GM12875 (cell line): Measurements from ENCODE around the gene SMIM33.
"Not testable (repeated sequence)": the region's sequence is repeated elsewhere in the genome, so short reads cannot be mapped to it uniquely, and the experiment has no call there.

Experiments
- H3K4me3 ChIP-seq: one replicate; pipeline ENCODE4 v1.5.1; 2011; ENCODE audit warnings: low read depth, low read length, control low read depth
- TF ChIP-seq, protein P1 (sequence below): IDR thresholded peaks from 2 replicates; pipeline ENCODE4 v1.5.1; 2011; ENCODE audit warnings: low read depth, mild to moderate bottlenecking, control low read depth, inconsistent platforms, low read length, moderate library complexity, borderline replicate concordance; ENCODE audit not compliant: insufficient read depth

Gene SMIM33

DNA sequence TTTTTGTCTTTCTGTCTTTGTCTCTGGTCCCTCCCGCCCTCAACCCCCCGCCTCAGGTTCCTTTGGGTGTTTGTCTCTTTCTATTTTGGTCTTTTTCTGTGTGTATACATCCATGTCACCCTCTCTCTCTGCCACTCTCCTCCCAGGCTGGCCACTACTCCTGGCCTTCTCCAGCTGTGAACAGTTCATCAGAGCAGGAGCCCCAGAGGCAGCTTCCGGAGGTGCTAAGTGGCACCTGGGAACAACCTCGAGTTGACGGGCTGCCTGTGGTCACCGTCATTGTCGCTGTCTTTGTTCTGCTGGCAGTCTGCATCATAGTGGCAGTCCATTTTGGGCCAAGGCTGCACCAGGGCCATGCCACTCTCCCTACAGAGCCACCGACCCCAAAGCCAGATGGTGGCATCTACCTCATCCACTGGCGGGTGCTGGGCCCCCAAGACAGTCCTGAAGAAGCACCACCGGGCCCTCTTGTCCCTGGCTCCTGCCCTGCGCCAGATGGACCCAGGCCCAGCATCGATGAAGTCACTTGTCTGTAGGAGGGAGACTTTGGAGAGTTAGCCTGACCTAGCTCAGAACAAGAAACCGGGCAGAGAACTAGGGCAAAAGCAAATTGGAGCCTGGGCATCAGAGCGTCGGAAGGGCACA lies 1.7 kb downstream of the SMIM33 start:
- TF ChIP-seq, protein P1, sequence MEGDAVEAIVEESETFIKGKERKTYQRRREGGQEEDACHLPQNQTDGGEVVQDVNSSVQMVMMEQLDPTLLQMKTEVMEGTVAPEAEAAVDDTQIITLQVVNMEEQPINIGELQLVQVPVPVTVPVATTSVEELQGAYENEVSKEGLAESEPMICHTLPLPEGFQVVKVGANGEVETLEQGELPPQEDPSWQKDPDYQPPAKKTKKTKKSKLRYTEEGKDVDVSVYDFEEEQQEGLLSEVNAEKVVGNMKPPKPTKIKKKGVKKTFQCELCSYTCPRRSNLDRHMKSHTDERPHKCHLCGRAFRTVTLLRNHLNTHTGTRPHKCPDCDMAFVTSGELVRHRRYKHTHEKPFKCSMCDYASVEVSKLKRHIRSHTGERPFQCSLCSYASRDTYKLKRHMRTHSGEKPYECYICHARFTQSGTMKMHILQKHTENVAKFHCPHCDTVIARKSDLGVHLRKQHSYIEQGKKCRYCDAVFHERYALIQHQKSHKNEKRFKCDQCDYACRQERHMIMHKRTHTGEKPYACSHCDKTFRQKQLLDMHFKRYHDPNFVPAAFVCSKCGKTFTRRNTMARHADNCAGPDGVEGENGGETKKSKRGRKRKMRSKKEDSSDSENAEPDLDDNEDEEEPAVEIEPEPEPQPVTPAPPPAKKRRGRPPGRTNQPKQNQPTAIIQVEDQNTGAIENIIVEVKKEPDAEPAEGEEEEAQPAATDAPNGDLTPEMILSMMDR: no peak
- no peak overlapping the region for H3K4me3 ChIP-seq

DNA sequence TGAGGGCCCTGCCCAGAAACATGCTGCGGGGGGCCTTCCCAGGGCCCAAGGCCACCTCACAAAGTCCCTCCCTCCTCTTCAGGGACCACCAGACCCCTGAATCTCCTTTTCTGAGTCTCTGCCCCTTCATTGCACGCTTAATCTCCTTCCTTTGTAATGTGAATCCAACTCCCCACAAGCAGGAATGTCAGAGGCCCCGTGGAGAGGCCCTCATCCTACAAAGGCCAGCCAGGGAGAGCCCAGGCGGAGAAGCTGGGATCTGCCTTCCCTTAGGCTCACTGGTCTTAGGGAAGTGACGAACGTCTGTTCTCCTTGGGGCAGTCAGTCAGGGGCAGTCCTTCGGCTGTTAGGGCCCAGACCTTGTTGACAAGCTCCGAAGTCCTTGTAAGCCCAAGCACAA lies 2.3 kb downstream of the SMIM33 start:
- no peak overlapping the region for H3K4me3 ChIP-seq
- TF ChIP-seq, protein P1: no peak

DNA sequence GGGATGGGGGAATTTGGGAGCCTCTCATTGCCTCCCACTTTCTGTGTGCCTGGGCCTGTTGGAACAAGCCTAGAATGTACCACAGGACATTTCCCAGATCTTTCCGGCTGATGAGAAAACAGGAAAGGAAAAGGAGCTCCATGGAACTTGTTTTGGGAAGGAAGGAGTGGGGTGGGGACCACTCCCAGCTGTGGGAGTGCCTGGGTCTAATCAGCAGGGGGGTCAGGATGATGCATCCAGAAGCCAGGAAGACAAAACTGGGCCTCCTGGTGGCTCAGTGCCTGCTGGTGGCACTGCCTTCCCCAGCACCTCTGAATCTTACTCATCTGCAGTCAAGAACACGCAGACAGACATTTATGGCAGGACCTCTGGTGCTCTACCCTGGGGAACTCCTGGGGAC lies 2.8 kb downstream of the SMIM33 start:
- no peak overlapping the region for H3K4me3 ChIP-seq
- TF ChIP-seq, protein P1: no peak

DNA sequence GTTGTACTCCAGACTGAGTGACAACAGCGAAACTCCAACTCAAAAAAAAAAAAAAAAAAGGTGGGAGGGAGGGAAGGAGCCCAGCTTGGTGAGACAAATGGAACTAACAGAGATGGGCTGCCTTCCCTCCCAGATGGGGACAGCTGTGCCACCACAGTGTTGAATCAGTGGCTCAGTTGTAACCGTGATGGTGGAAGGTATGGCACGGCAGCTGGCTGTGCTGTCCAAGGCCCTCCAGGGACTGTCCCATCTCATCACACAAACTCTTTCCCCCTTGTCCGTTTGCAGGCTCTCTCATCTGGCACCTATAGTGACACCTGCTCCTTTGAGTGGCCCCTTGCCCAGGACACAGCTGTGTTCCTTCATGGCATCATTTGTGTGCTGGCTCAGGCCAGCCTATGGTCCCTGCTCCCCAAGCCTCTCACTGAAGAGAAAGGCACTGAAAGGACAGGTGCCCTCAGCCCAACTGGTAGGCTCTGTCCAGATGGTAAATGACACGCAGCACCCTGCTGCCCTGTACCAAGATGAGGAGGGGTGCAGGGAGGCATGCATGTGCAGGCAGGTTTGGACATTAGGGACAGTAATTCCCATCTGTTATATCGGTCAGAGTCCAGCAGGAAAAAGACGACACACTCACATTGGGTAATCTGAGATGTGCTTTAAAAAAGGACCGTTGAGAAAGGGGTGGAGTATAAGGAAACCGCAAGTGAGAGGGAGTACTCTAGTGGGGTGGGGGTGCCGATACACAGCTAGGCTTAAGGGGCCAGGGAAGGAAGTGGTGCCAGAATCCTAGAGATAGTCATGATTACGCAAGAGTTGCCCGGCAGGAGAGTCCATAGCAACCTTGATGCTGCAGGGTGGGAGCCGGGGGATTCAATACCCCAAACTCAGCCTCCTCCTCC lies 4.3 kb downstream of the SMIM33 start:
- H3K4me3 ChIP-seq: no peak overlapping the region
- TF ChIP-seq, protein P1: no peak

DNA sequence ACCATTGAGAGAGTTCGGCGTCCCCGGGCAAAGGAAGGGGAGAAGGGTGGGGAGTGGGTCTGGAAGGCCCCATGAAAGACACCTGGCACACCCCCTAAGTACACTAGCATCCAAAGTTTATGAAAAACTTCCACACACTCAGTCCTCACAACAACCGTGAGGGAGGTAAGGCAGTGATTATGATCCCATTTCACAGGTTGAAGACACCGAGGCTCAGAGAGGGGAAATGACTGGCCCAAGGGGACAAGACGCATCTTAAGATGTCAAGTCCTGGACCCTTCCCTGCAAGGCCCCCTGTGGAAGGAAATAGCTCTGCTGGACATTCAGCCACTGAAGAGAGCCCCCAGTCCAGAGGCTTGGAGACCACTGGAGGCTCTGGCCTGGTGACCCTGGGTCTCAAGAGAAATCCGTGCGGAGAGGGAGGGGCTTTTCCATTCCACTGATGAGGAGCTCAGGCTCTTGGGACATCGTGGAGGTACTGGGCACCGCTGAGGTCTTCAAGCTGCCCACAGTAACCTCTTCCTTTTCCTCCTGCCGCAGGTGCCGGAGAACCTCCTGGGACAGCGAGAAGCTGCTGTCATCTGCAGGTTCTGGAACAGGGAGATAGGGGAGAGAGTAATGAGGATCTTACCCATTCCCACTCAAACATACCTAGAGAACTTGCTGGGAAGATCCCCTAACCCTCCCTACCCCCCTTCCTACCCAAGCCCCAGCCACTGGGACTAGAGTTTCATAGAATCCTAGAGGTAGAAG lies 5.2 kb downstream of the SMIM33 start:
- TF ChIP-seq, protein P1: no peak
- no peak overlapping the region for H3K4me3 ChIP-seq

DNA sequence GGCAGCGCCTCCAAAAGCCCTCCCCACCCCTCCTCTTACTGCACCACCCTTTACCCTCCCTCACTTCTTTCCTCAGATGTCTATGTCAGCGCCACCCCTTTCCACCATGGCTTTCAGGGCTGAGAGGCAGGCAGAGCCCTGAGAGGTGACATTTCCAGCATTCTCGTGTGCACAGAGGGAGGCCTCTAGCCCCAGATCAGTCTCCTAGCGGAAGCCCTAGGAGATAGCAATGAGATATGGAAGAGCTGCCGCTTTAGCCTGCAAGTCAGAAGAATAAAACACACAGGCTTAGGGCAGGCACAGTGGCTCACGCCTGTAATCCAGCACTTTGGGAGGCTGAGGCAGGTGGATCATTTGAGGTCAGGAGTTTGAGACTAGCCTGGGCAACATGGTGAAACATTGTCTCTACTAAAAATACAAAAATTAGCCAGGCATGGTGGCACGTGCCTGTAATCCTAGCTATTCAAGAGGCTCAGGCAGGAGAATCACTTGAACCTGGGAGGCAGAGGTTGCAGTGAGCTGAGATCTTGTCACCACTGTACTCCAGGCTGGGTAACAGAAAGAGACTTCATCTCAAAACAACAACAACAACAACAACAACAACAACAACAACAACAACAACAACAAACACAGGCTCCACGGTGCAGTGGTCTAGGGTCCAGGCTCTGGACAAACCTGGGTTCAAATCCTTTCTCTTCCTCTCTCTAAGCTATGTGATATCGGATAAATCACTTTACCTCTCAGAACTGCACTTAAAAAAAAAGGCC lies 8.0 kb downstream of the SMIM33 start:
- H3K4me3 ChIP-seq: not testable (repeated sequence)

DNA sequence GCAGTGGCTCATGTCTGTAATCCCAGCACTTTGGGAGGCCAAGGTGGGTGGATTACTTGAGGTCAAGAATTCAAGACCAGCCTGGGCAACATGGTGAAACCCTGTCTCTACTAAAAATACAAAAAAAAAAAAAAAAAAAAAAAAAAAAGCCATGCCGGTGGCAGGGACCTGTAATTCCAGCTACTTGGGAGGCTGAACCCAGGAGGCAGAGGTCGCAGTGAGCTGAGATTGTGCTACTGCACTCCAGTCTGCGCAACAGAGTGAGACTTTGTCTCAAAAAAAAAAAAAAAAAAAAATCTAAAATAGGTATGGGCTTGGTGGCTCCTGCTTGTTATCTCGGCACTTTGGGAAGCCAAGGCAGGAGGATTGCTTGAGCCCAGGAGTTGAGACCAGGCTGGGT lies 8.9 kb downstream of the SMIM33 start:
- not testable (repeated sequence) for H3K4me3 ChIP-seq
